Fibroblast of lung (primary cell): Measurements from ENCODE around the gene CDH4.

Experiments used
- EZH2 ChIP-seq: IDR thresholded peaks from 2 replicates; pipeline ENCODE4 v1.5.1; 2012; ENCODE audit warnings: low read length, control low read depth, mild to moderate bottlenecking; ENCODE audit errors: missing control alignments
- TF ChIP-seq, protein P1 (sequence below), 2 donors: IDR thresholded peaks in 1 of 2; conservative IDR thresholded peaks in 1 of 2; 1 replicate in 1 of 2; 2 replicates in 1 of 2; pipeline ENCODE4 v1.5.1; 2011 to 2012; ENCODE audit warnings: low read length in 2 of 2, control low read depth in 1 of 2, inconsistent platforms in 1 of 2, low read depth in 1 of 2, mild to moderate bottlenecking in 1 of 2

DNA sequence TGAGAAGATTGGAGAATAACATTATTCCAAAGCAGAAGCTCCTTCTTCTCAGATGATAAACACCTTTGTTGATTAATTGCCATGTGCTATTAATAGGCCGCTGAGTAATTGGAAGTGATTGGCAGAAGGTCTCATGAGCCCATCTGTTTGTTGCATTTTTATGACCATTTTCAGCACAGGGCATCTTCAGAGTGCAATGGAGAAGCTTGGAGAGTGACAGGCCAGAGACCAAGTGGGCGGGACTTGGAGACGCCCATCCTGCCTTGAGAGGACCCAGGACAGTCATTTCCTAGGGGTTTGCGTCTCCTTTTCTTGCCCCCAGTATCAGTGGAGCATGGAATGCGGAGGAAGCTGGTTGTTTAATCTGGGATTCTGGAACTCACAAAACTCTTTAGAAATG lies 89.5 kb downstream of the CDH4 start:
- TF ChIP-seq, protein P1, sequence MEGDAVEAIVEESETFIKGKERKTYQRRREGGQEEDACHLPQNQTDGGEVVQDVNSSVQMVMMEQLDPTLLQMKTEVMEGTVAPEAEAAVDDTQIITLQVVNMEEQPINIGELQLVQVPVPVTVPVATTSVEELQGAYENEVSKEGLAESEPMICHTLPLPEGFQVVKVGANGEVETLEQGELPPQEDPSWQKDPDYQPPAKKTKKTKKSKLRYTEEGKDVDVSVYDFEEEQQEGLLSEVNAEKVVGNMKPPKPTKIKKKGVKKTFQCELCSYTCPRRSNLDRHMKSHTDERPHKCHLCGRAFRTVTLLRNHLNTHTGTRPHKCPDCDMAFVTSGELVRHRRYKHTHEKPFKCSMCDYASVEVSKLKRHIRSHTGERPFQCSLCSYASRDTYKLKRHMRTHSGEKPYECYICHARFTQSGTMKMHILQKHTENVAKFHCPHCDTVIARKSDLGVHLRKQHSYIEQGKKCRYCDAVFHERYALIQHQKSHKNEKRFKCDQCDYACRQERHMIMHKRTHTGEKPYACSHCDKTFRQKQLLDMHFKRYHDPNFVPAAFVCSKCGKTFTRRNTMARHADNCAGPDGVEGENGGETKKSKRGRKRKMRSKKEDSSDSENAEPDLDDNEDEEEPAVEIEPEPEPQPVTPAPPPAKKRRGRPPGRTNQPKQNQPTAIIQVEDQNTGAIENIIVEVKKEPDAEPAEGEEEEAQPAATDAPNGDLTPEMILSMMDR (conservative IDR thresholded peaks at IDR 0.05 in 1 of 2, IDR thresholded peaks at IDR 0.05 in 1 of 2; ENCODE audit: low read depth in 1 of 2, low read length in 2 of 2): no peak
- TF ChIP-seq EZH2: no peak
